GM19043 (cell line): ENCODE measurements around the gene TLCD3A.
"Not testable (repeated sequence)": the region's sequence is repeated elsewhere in the genome, so short reads cannot be mapped to it uniquely, and the experiment has no call there.

ENCODE experiments used
- ATAC-seq: cut with Tn5 transposase; IDR thresholded peaks from one replicate; pipeline ENCODE4 v1.9.1; 2021; ENCODE audit warnings: low read depth; ENCODE audit not compliant: unreplicated experiment

Gene TLCD3A

GRCh38 chr17:746783-747629, 14.6 kb downstream of the TLCD3A start:
- ATAC-seq: no peak

- ATAC-seq: not testable (repeated sequence)
Observed at GRCh38 chr17:748604-749003, 16.2 kb downstream of the TLCD3A start.

GRCh38 chr17:749359-749758, 17.0 kb downstream of the TLCD3A start:
- not testable (repeated sequence) for ATAC-seq

GRCh38 chr17:750431-751037, 18.1 kb downstream of the TLCD3A start:
- ATAC-seq: no peak

- ATAC-seq: no peak
Observed at GRCh38 chr17:751269-752001, 19.0 kb downstream of the TLCD3A start.

GRCh38 chr17:752002-752619, 19.7 kb downstream of the TLCD3A start, which contains the start of gene GEMIN4:
TSS of gene GEMIN4 (minus strand) at chr17:752264. CDS start at chr17:752142, 122 bp downstream.
- ATAC-seq: peak; percentile 84

- ATAC-seq: no peak
Observed at GRCh38 chr17:752620-753219, 20.3 kb downstream of the TLCD3A start.

- ATAC-seq: no peak
Observed at GRCh38 chr17:753418-753817, 21.0 kb downstream of the TLCD3A start.

GRCh38 chr17:755319-755961, 23.0 kb downstream of the TLCD3A start:
- not testable (repeated sequence) for ATAC-seq

GRCh38 chr17:756010-756567, 23.7 kb downstream of the TLCD3A start:
- ATAC-seq: not testable (repeated sequence)

- no peak for ATAC-seq
Observed at GRCh38 chr17:759964-760363, 27.6 kb downstream of the TLCD3A start.

GRCh38 chr17:760371-760770, 28.0 kb downstream of the TLCD3A start:
- ATAC-seq: no peak

GRCh38 chr17:767076-767475, 34.7 kb downstream of the TLCD3A start:
- no peak for ATAC-seq

- ATAC-seq: no peak
Observed at GRCh38 chr17:773016-773415, 40.6 kb downstream of the TLCD3A start.

- no peak for ATAC-seq
Observed at GRCh38 chr17:773467-774312, 41.3 kb downstream of the TLCD3A start.

- no peak for ATAC-seq
Observed at GRCh38 chr17:774313-774584, 41.9 kb downstream of the TLCD3A start.

- no peak for ATAC-seq
Observed at GRCh38 chr17:778096-778495, 45.7 kb downstream of the TLCD3A start.

GRCh38 chr17:781805-782731, 49.7 kb downstream of the TLCD3A start, which contains the start of the genes GLOD4 and MRM3:
TSS of gene GLOD4 (minus strand) at chr17:782280. CDS start at chr17:782255, 25 bp downstream.
TSS of gene MRM3 (plus strand) at chr17:782353. CDS start at chr17:782379, 26 bp downstream.
- ATAC-seq: peak; percentile 79
